GM23338 (cell line): ENCODE results near the gene CLEC5A. TPM values are rescaled to one million over a fixed set of nuclear protein-coding genes. Genes with fewer than 3 reads are reported as not detected.

Source experiments
- polyA plus RNA-seq: library from polyadenylated mRNA; unstranded; fragments of >200 nt; fragmentation: Nextera tagmentation; extraction: Ambion mirVana; gene quantifications from 2 replicates; pipeline ENCODE4 v1.2.1, GENCODE V29; 2016
- total RNA-seq: library from RNA; depleted of rRNA; stranded (reverse); fragments of >200 nt; shearing (Covaris generic); gene quantifications from 2 replicates; pipeline ENCODE4 v1.2.3, GENCODE V29; 2014; rRNA removed

Gene CLEC5A
- total and polyA plus RNA-seq, 2 experiments from 2014 or later: not detected

Other genes with a start within 250 kb of the CLEC5A start
- gene DENND11, start 244.8 kb downstream of the CLEC5A start, total RNA-seq: 23.9 and 29.5 TPM in 2 replicates
- 4.9 and 5.1 TPM in 2 replicates for gene DENND11, start 244.8 kb downstream of the CLEC5A start, polyA plus RNA-seq
- 0.16 TPM in 1 of 2 replicates, not detected in the other for gene WEE2, start 238.6 kb downstream of the CLEC5A start, total RNA-seq
- gene WEE2, start 238.6 kb downstream of the CLEC5A start, polyA plus RNA-seq: not detected in 2 replicates
- 283 and 350 TPM in 2 replicates for gene SSBP1, start 208.6 kb downstream of the CLEC5A start, total RNA-seq
- gene SSBP1, start 208.6 kb downstream of the CLEC5A start, polyA plus RNA-seq: 972 and 1,006 TPM in 2 replicates
- gene TAS2R3, start 182.9 kb downstream of the CLEC5A start, total RNA-seq: 3.9 and 6.9 TPM in 2 replicates
- gene TAS2R3, start 182.9 kb downstream of the CLEC5A start, polyA plus RNA-seq: not detected in 2 replicates
- 3.3 and 4.2 TPM in 2 replicates for gene TAS2R4, start 170.3 kb downstream of the CLEC5A start, total RNA-seq
- gene TAS2R4, start 170.3 kb downstream of the CLEC5A start, polyA plus RNA-seq: 0.77 and 1.2 TPM in 2 replicates
- gene TAS2R5, start 156.8 kb downstream of the CLEC5A start, total RNA-seq: 5.1 and 5.8 TPM in 2 replicates
- gene TAS2R5, start 156.8 kb downstream of the CLEC5A start, polyA plus RNA-seq: 0.82 and 0.89 TPM in 2 replicates
- gene PRSS37, start 105.5 kb downstream of the CLEC5A start, total RNA-seq: not detected in 2 replicates
- gene PRSS37, start 105.5 kb downstream of the CLEC5A start, polyA plus RNA-seq: 0.23 and 0.58 TPM in 2 replicates
- gene OR9A4, start 30.6 kb downstream of the CLEC5A start, total RNA-seq: 1.6 TPM in 1 of 2 replicates, not detected in the other
- gene OR9A4, start 30.6 kb downstream of the CLEC5A start, polyA plus RNA-seq: 0.14 TPM in 1 of 2 replicates, not detected in the other
- gene TAS2R38, start 26.8 kb upstream of the CLEC5A start, total RNA-seq: 0.24 TPM in 1 of 2 replicates, not detected in the other
- gene TAS2R38, start 26.8 kb upstream of the CLEC5A start, polyA plus RNA-seq: 0.31 TPM in 1 of 2 replicates, not detected in the other
- 0.03 and 0.23 TPM in 2 replicates for gene MGAM, start 48.9 kb upstream of the CLEC5A start, total RNA-seq
- gene MGAM, start 48.9 kb upstream of the CLEC5A start, polyA plus RNA-seq: 0.29 TPM in 1 of 2 replicates, not detected in the other
- 0.07 TPM in 1 of 2 replicates, not detected in the other for gene MGAM2, start 164.7 kb upstream of the CLEC5A start, total RNA-seq
- gene MGAM2, start 164.7 kb upstream of the CLEC5A start, polyA plus RNA-seq: not detected in 2 replicates